ENCODE measurements around the gene CTNNA3.

The CTNNA3 gene

DNA sequence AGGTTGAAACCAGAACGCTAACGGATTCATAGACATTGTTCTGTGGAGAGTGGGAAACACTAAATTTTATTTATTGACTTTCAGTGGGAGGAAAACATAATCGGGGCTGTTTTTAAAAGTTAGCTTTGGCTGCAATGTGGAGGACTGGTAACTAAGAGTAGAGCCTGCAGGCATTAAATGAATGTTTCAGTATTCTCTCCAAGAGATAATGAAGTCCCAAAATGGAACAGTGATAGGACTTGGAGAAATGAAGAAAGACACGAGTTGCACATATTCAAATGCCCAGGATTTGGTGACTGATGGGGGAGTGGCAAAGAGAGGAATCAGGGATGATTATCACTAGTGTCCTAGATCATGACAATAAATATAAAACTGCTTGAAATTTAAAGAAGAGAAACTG, 1130.0 kb downstream of the CTNNA3 start:
- Histone ChIP-seq H3K4me1 (ENCODE audit: control insufficient read depth in 2 of 2, insufficient read depth in 2 of 2, low read length in 2 of 2) (no peaks in the 10 kb centered on the region), H3K27ac (ENCODE audit: low read depth in 2 of 2, low read length in 2 of 2) (no peak overlapping the region), H3K9ac (ENCODE audit: low read depth in 1 of 2, low read length in 2 of 2) (no peak overlapping the region), H3K4me3 (ENCODE audit: low read length in 2 of 2) (no peak overlapping the region), H3K27me3 (ENCODE audit: control insufficient read depth in 2 of 2, insufficient read depth in 2 of 2, low read length in 2 of 2) (no peaks in the 10 kb centered on the region), H3K36me3 (ENCODE audit: control insufficient read depth in 2 of 2, insufficient read depth in 2 of 2, low read length in 2 of 2) (no peaks in the 10 kb centered on the region), H3K9me3 (ENCODE audit: control insufficient read depth in 2 of 2, low read length in 2 of 2) (no peaks in the 10 kb centered on the region)

DNA sequence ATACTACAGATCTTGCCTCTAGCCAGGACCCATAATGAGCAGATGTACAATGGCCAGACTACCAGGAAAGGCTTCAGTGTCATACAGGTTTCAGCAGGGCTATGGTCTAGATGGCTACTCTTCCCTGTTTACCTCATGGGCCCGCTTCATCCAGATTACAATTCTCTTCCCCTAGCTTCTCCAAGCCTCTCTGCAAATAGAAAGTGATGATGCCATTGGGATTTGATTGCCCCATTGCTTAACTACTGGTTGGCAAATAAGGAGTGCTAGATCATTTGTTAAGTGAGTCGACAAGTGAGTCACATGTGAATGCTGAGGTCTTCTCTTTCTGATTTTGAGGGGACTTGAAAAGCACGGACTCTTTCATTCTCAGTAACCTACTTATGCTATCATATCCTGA, 1131.7 kb downstream of the CTNNA3 start:
- Histone ChIP-seq H3K9ac (ENCODE audit: low read depth in 1 of 2, low read length in 2 of 2) (no peak overlapping the region), H3K36me3 (ENCODE audit: control insufficient read depth in 2 of 2, insufficient read depth in 2 of 2, low read length in 2 of 2) (no peaks in the 10 kb centered on the region), H3K4me1 (ENCODE audit: control insufficient read depth in 2 of 2, insufficient read depth in 2 of 2, low read length in 2 of 2) (no peaks in the 10 kb centered on the region), H3K27ac (ENCODE audit: low read depth in 2 of 2, low read length in 2 of 2) (no peak overlapping the region), H3K27me3 (ENCODE audit: control insufficient read depth in 2 of 2, insufficient read depth in 2 of 2, low read length in 2 of 2) (no peaks in the 10 kb centered on the region), H3K4me3 (ENCODE audit: low read length in 2 of 2) (no peak overlapping the region), H3K9me3 (ENCODE audit: control insufficient read depth in 2 of 2, low read length in 2 of 2) (no peaks in the 10 kb centered on the region)

DNA sequence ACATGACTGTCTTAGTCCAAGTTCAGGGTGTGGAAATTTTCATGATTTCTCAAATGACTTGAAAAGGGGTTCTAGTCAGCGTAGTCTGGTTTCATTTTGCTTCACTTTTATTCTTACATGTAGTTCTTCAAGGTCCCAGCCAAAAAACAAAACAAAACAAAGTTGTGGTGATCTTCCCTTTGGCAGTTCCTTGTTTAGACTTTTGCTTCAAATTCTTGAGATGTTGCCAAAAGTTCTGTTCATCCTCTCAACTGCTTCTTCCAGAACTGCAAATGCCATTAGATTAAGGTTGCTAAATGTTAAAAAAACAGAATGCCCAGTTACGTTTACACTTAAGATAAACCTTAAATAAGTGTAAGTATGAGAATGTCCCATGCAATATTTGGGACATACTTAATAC, 1140.9 kb downstream of the CTNNA3 start:
- H3K9me3 ChIP-seq (ENCODE audit: control insufficient read depth in 2 of 2, low read length in 2 of 2) = no peaks in the 10 kb centered on the region
- H3K9ac ChIP-seq (ENCODE audit: low read depth in 1 of 2, low read length in 2 of 2) = no peak overlapping the region
- no peaks in the 10 kb centered on the region for H3K27me3 ChIP-seq (ENCODE audit: control insufficient read depth in 2 of 2, insufficient read depth in 2 of 2, low read length in 2 of 2)
- no peak overlapping the region for H3K4me3 ChIP-seq (ENCODE audit: low read length in 2 of 2)
- no peak overlapping the region for H3K27ac ChIP-seq (ENCODE audit: low read depth in 2 of 2, low read length in 2 of 2)
- H3K36me3 ChIP-seq (ENCODE audit: control insufficient read depth in 2 of 2, insufficient read depth in 2 of 2, low read length in 2 of 2) = no peaks in the 10 kb centered on the region
- H3K4me1 ChIP-seq (ENCODE audit: control insufficient read depth in 2 of 2, insufficient read depth in 2 of 2, low read length in 2 of 2) = no peaks in the 10 kb centered on the region

DNA sequence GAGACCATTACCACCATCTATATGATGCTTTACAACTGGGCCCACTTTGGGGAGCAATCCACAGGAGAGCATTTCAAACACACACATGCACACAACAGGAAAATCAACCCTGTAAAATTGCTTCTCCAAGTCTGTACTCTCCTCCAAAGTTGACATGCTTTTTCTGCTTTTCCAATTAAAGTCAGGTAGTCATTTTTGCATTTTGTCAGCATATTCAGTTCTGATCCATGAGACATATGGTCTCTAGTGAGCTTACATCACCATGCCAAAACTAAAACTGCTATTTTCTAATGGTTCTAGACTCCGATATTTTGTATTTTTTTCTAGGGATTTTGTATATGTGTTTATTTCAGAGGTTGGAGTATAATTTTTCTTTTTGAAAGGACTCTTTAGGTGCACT, 1143.7 kb downstream of the CTNNA3 start:
- no peaks in the 10 kb centered on the region for H3K27me3 ChIP-seq (ENCODE audit: control insufficient read depth in 2 of 2, insufficient read depth in 2 of 2, low read length in 2 of 2)
- H3K4me3 ChIP-seq (ENCODE audit: low read length in 2 of 2) = no peak overlapping the region
- no peak overlapping the region for H3K9ac ChIP-seq (ENCODE audit: low read depth in 1 of 2, low read length in 2 of 2)
- H3K4me1 ChIP-seq (ENCODE audit: control insufficient read depth in 2 of 2, insufficient read depth in 2 of 2, low read length in 2 of 2) = no peaks in the 10 kb centered on the region
- H3K36me3 ChIP-seq (ENCODE audit: control insufficient read depth in 2 of 2, insufficient read depth in 2 of 2, low read length in 2 of 2) = no peaks in the 10 kb centered on the region
- H3K9me3 ChIP-seq (ENCODE audit: control insufficient read depth in 2 of 2, low read length in 2 of 2) = no peaks in the 10 kb centered on the region
- H3K27ac ChIP-seq (ENCODE audit: low read depth in 2 of 2, low read length in 2 of 2) = no peak overlapping the region

GRCh38 chr10:66550351-66550750, 1145.6 kb downstream of the CTNNA3 start:
- no peak overlapping the region for H3K9ac ChIP-seq (ENCODE audit: low read depth in 1 of 2, low read length in 2 of 2)
- H3K36me3 ChIP-seq (ENCODE audit: control insufficient read depth in 2 of 2, insufficient read depth in 2 of 2, low read length in 2 of 2) = no peaks in the 10 kb centered on the region
- H3K4me3 ChIP-seq (ENCODE audit: low read length in 2 of 2) = no peak overlapping the region
- H3K27me3 ChIP-seq (ENCODE audit: control insufficient read depth in 2 of 2, insufficient read depth in 2 of 2, low read length in 2 of 2) = no peaks in the 10 kb centered on the region
- no peak overlapping the region for H3K27ac ChIP-seq (ENCODE audit: low read depth in 2 of 2, low read length in 2 of 2)
- H3K4me1 ChIP-seq (ENCODE audit: control insufficient read depth in 2 of 2, insufficient read depth in 2 of 2, low read length in 2 of 2) = no peaks in the 10 kb centered on the region
- H3K9me3 ChIP-seq (ENCODE audit: control insufficient read depth in 2 of 2, low read length in 2 of 2) = no peaks in the 10 kb centered on the region

DNA sequence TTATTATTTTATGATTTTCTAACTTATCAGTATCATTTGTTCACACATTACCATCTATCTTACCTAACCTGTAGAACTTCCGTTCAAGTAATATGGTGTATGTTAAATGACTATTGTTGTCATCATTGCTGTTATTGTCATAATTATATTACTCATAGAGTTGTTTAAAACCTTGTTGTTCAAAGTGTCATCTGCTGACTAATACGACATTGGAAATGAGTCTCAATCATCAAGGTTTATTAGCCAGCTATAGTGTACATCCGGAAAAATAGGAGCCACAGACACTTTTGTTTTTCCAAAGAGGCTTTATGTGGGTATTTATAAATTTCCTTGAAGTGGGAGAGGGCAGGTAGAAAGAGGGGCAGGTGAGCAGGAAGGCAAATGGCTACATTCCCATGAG, 1157.1 kb downstream of the CTNNA3 start:
- Histone ChIP-seq H3K27me3 (ENCODE audit: control insufficient read depth in 2 of 2, insufficient read depth in 2 of 2, low read length in 2 of 2) (no peaks in the 10 kb centered on the region), H3K36me3 (ENCODE audit: control insufficient read depth in 2 of 2, insufficient read depth in 2 of 2, low read length in 2 of 2) (no peaks in the 10 kb centered on the region), H3K4me3 (ENCODE audit: low read length in 2 of 2) (no peak overlapping the region), H3K9ac (ENCODE audit: low read depth in 1 of 2, low read length in 2 of 2) (no peak overlapping the region), H3K27ac (ENCODE audit: low read depth in 2 of 2, low read length in 2 of 2) (no peak overlapping the region), H3K9me3 (ENCODE audit: control insufficient read depth in 2 of 2, low read length in 2 of 2) (no peaks in the 10 kb centered on the region), H3K4me1 (ENCODE audit: control insufficient read depth in 2 of 2, insufficient read depth in 2 of 2, low read length in 2 of 2) (no peaks in the 10 kb centered on the region)

GRCh38 chr10:66538371-66538770, 1157.6 kb downstream of the CTNNA3 start:
- Histone ChIP-seq H3K4me3 (ENCODE audit: low read length in 2 of 2) (no peak overlapping the region), H3K4me1 (ENCODE audit: control insufficient read depth in 2 of 2, insufficient read depth in 2 of 2, low read length in 2 of 2) (no peaks in the 10 kb centered on the region), H3K9ac (ENCODE audit: low read depth in 1 of 2, low read length in 2 of 2) (no peak overlapping the region), H3K36me3 (ENCODE audit: control insufficient read depth in 2 of 2, insufficient read depth in 2 of 2, low read length in 2 of 2) (no peaks in the 10 kb centered on the region), H3K27me3 (ENCODE audit: control insufficient read depth in 2 of 2, insufficient read depth in 2 of 2, low read length in 2 of 2) (no peaks in the 10 kb centered on the region), H3K9me3 (ENCODE audit: control insufficient read depth in 2 of 2, low read length in 2 of 2) (no peaks in the 10 kb centered on the region), H3K27ac (ENCODE audit: low read depth in 2 of 2, low read length in 2 of 2) (no peak overlapping the region)

GRCh38 chr10:66537186-66537585, 1158.8 kb downstream of the CTNNA3 start:
- H3K9ac ChIP-seq (ENCODE audit: low read depth in 1 of 2, low read length in 2 of 2) = no peak overlapping the region
- H3K4me3 ChIP-seq (ENCODE audit: low read length in 2 of 2) = no peak overlapping the region
- no peak overlapping the region for H3K27ac ChIP-seq (ENCODE audit: low read depth in 2 of 2, low read length in 2 of 2)
- H3K4me1 ChIP-seq (ENCODE audit: control insufficient read depth in 2 of 2, insufficient read depth in 2 of 2, low read length in 2 of 2) = no peaks in the 10 kb centered on the region
- no peaks in the 10 kb centered on the region for H3K36me3 ChIP-seq (ENCODE audit: control insufficient read depth in 2 of 2, insufficient read depth in 2 of 2, low read length in 2 of 2)
- no peaks in the 10 kb centered on the region for H3K27me3 ChIP-seq (ENCODE audit: control insufficient read depth in 2 of 2, insufficient read depth in 2 of 2, low read length in 2 of 2)
- no peaks in the 10 kb centered on the region for H3K9me3 ChIP-seq (ENCODE audit: control insufficient read depth in 2 of 2, low read length in 2 of 2)

DNA sequence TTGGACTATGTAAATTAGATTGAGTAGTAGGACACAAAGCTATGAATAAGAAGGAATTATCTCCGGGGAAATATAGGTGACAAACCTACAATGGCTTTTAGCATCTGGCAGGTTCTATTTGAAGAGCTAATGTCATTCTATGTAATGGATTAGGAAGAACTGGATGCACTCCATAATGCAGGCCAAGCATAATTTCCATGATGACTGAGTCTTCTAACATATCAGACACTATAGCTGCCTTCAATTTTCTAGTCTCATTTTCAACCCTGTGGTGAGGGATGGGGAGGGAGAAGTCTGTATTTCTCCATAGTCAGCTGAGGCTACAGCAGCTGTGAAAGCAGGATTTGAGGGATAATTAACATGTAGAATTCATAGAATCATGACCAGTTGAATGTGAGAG, 1160.6 kb downstream of the CTNNA3 start:
- Histone ChIP-seq H3K4me3 (ENCODE audit: low read length in 2 of 2) (no peak overlapping the region), H3K27me3 (ENCODE audit: control insufficient read depth in 2 of 2, insufficient read depth in 2 of 2, low read length in 2 of 2) (no peaks in the 10 kb centered on the region), H3K9me3 (ENCODE audit: control insufficient read depth in 2 of 2, low read length in 2 of 2) (no peaks in the 10 kb centered on the region), H3K27ac (ENCODE audit: low read depth in 2 of 2, low read length in 2 of 2) (no peak overlapping the region), H3K4me1 (ENCODE audit: control insufficient read depth in 2 of 2, insufficient read depth in 2 of 2, low read length in 2 of 2) (no peaks in the 10 kb centered on the region), H3K9ac (ENCODE audit: low read depth in 1 of 2, low read length in 2 of 2) (no peak overlapping the region), H3K36me3 (ENCODE audit: control insufficient read depth in 2 of 2, insufficient read depth in 2 of 2, low read length in 2 of 2) (no peaks in the 10 kb centered on the region)

DNA sequence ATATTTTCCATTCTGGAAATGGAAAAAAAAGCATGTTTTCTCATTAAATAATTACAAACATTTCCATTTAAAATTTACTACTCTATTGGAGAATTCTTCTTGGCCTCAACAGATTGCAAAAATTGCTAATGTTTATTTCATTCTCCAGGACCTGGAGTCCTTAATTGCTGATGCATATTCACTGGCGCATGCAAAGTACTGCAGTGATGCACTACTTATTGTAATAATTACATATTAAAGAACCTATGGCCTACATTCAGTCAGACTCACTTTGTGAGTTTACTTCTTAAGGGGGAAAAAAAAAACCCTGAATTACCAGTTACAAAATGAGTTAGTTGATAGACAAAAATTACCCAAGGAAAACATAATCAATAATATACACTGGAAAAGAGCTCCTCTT, 1161.1 kb downstream of the CTNNA3 start:
- H3K4me1 ChIP-seq (ENCODE audit: control insufficient read depth in 2 of 2, insufficient read depth in 2 of 2, low read length in 2 of 2) = no peaks in the 10 kb centered on the region
- H3K9me3 ChIP-seq (ENCODE audit: control insufficient read depth in 2 of 2, low read length in 2 of 2) = no peaks in the 10 kb centered on the region
- no peaks in the 10 kb centered on the region for H3K27me3 ChIP-seq (ENCODE audit: control insufficient read depth in 2 of 2, insufficient read depth in 2 of 2, low read length in 2 of 2)
- no peaks in the 10 kb centered on the region for H3K36me3 ChIP-seq (ENCODE audit: control insufficient read depth in 2 of 2, insufficient read depth in 2 of 2, low read length in 2 of 2)
- no peak overlapping the region for H3K4me3 ChIP-seq (ENCODE audit: low read length in 2 of 2)
- no peak overlapping the region for H3K9ac ChIP-seq (ENCODE audit: low read depth in 1 of 2, low read length in 2 of 2)
- no peak overlapping the region for H3K27ac ChIP-seq (ENCODE audit: low read depth in 2 of 2, low read length in 2 of 2)

DNA sequence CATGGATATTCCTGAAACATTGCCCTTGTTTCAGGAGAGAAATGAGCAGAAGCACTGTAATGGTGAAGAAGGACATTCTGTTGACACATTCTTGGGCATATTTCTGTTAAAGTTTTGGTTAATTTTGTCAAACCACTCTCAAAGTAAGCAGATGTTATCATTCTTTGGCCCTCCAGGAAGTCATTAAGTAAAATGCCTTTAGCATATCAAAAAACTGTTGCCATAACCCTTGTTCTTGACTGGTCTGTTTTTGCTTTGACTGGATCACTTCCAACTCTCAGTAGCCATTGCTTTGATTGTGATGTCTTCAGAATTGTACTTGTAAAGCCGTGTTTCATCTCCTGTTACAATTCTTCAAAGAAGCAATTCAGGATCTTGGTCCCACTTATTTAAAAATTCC, 1174.5 kb downstream of the CTNNA3 start:
- no peak overlapping the region for H3K27ac ChIP-seq (ENCODE audit: low read depth in 2 of 2, low read length in 2 of 2)
- no peaks in the 10 kb centered on the region for H3K4me1 ChIP-seq (ENCODE audit: control insufficient read depth in 2 of 2, insufficient read depth in 2 of 2, low read length in 2 of 2)
- H3K4me3 ChIP-seq (ENCODE audit: low read length in 2 of 2) = no peak overlapping the region
- no peaks in the 10 kb centered on the region for H3K27me3 ChIP-seq (ENCODE audit: control insufficient read depth in 2 of 2, insufficient read depth in 2 of 2, low read length in 2 of 2)
- no peak overlapping the region for H3K9ac ChIP-seq (ENCODE audit: low read depth in 1 of 2, low read length in 2 of 2)
- no peaks in the 10 kb centered on the region for H3K36me3 ChIP-seq (ENCODE audit: control insufficient read depth in 2 of 2, insufficient read depth in 2 of 2, low read length in 2 of 2)
- H3K9me3 ChIP-seq (ENCODE audit: control insufficient read depth in 2 of 2, low read length in 2 of 2) = no peaks in the 10 kb centered on the region
